ENCODE results near the gene ELMO1. TPM values are rescaled to one million over a fixed set of nuclear protein-coding genes. Genes with fewer than 3 reads are reported as not detected.

Gene ELMO1
- total RNA-seq, 1 donor from 2014 or later, result 68.1 TPM

DNA sequence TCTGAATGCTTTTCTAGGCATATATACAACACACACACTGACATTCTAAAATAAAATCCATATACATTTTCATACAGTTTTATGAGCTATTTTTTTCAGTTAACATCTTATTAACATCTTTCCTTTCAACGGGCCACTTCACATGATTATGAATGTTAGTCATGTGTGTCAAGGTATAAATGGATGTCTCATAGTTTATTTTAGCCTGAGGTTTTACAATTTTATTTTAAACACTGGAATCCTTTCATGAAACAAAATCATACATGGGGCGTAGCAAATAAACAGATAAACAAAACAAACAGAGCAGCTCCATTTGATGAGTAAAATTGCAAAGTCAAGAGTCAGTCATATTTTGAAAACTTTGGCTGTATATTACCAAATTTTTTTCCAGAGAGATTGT, 604.3 kb downstream of the ELMO1 start:
- FAIRE-seq (no peak), DNase-seq (ENCODE audit: low spot score in 2 of 2) (no peak)

DNA sequence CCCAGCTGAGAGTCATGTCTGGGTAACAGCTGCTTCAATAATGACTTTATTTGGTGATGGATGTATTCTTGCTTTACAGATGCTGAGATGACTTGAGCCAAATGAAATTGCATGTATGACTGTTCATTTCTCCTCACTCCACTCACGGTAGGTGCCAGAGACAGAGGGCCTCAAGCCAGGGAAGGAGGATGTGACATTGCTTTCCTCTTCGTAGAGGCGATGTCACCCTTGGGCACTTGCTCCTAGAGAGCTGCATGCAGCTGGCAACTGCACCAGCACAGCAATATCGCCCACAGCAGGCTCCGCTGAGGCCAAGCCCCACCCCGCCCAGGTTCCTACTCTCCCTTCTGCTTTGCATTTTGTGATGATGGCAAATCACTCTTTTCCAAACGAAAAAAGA, 607.8 kb downstream of the ELMO1 start:
- DNase-seq (ENCODE audit: low spot score in 2 of 2) (no peak), FAIRE-seq (no peak)

DNA sequence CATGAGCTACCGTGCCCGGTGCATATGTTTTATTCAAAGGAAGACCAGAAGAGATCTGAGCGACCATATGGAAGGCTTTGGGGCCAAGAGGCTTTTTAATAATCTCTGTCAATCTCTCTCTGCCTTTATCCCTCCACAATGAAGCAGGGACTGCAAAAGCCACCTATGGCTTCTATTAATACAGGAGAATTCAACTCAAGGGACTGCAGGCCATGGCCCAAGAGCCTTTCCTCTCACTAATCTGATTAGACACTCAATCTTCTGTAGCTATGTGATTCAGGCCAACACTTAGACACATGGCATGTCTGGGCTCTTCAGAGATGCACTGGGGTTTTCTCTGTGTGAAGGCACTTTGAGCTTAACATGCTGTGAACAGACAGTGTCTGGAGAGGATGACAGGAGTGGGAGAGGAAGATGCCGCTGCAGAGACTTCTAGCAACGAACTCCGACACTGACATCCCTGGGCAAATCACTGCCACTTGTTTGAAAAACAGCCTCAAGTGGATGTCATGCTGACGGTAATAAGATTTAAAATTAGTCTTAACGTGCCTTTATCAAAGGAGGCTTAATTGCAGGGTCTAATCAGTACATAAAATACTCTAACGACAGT, 609.9 kb downstream of the ELMO1 start:
- FAIRE-seq, result no peak

DNA sequence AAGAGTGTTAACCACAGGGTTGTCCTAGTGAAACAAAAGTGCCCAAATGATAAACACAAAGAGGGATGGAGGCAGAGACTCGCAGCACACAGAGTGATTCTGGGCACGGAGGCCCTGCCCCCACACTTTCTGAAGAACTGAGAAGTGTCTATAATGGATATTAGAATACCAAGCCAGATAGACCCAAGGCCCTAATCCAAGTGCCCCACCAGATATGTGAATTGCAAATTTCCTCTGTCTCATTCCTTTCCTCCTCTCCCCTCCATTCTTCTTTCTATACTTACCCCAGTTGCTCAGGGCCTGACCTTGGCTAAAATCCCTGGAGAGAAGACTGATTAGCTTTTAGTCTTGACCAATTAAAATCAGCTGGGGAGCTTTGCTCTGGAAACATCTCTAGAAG, 617.6 kb downstream of the ELMO1 start:
- no peak for FAIRE-seq
- DNase-seq (ENCODE audit: low spot score in 2 of 2), result no peak

More for the DNA sequence above, 609.9 kb downstream of the ELMO1 start:
- DNase-seq (ENCODE audit: low spot score in 2 of 2), result no peak

DNA sequence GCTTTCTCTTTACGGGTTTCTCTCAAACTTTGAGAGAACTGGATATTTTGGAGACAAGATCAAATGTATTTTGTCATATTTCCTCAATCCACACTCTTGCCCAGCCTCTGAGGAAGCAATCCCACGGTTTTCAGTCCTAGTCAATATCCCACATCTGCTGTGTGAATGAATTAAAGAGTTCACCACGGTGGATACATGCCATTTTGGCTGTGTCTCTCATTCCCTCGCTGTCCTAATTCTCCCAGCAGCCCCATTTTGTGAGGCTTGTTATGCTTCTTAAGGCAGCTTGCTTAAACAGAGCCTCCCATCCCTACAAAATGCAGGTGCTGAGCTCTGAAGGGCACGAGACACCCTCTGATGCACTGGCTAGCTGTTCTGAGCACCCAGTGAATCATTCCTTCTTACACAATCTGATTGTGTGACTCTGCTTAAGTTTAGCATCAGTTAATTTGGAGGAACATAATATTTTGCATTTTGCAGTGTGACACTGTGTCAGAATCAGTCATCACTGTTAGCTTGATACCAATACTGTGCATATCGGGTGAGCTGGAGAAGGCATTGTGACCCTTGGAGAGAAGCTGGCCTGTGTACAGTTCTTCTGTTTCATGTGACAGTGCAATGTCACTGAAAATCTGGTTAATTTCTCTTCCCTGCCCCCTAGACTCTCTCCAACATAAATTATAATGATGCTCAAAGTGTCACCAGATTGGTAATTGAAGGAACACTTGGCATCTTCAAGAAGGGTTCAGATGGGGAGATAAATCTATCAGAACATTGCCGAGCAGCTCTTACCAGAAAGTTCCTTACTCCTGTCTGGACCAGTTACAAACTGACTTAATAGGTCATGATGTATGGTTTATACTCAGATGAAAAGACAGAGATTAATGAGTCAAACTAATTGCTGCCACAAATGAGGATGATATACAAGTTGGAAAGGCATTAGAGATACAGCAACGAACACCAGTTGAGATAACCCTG, 620.6 kb downstream of the ELMO1 start:
- no peak for FAIRE-seq
- no peak for DNase-seq (ENCODE audit: low spot score in 2 of 2)

DNA sequence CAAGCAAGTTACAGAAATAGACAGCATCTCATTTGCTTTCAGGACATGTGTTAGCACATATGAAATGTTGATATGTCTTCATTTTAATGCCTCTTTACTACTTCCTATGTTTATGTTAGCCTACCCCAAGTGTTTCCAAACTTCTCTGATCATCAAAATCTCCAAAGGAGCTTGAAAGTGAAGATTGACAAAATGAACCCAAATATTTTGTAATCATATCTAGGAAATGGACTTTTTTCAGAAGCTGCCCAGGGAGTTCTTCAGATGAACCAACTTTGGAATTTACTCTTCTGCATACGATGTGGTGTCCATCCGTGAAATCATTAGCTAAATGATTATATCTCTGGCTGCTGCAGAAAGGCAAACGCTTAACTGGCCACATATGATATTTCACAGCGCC, 623.2 kb downstream of the ELMO1 start:
- FAIRE-seq, result no peak

DNA sequence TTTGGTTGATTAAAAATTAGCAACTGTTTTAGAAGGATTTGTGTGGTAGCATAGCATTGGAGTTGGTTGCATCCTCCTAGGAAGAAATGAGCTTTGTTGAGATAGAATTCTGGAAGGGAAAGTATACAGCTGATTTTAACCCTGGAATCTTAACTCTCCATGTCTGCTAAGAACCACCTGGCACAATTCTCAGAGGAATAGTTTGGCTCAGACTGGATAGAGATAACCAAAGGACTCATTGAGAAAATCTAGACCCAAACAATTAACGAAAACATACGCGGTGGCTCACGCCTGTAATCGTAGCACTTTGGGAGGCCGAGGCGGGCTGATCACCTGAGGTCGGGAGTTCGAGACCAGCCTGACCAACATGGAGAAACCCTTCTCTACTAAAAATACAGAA, 625.3 kb downstream of the ELMO1 start:
- FAIRE-seq (no peak), DNase-seq (ENCODE audit: low spot score in 2 of 2) (no peak)

More for the DNA sequence above, 623.2 kb downstream of the ELMO1 start:
- DNase-seq (ENCODE audit: low spot score in 2 of 2), result no peak

DNA sequence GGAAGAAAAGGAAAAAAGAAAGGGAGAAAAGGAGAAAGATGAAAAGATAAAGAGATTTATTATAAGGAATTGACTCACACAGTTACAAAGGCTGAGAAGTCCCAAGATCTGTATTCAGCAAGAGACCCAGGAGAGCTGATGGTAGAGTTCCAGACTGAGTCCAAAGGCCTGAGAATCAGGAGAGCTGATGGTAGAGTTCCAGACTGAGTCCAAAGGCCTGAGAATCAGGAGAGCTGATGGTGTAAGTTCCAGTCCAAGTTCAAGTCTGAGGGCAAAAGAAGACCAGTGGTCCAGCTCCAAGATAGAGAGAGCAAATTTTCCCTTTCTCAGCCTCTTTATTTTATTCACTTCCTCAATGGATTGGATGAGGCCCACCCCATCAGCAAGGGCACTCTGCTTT, 627.0 kb downstream of the ELMO1 start:
- no peak for FAIRE-seq

DNA sequence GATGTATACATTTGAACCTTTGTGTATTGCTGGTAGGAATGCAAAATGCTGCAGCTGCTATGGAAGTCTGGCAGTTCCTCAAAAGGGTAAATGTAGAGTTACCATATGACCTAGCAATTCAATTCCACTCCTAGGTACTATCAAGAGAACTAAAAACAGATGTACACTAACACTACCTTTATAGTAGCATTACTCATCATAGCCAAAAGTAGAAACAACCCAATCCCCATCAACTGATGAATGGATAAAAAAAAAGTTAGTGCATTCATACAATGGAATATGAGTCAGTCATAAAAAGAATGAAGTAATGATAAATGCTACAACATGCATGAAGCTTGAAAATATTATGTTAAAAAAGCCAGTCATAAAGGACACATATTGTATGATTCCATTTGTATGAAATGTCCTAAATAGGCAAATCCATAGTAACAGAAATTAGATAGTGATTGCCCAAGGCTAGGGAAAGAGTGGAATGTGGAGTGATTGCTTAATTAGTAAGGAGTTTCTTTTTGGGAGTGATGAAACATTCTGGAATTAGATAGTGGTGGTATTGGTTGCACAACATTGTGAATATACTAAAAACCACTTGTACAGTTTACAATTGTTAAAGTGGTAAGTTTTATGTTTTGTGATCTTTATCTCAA, 628.0 kb downstream of the ELMO1 start:
- FAIRE-seq, result no peak

More for the DNA sequence above, 627.0 kb downstream of the ELMO1 start:
- DNase-seq (ENCODE audit: low spot score in 2 of 2), result no peak

DNA sequence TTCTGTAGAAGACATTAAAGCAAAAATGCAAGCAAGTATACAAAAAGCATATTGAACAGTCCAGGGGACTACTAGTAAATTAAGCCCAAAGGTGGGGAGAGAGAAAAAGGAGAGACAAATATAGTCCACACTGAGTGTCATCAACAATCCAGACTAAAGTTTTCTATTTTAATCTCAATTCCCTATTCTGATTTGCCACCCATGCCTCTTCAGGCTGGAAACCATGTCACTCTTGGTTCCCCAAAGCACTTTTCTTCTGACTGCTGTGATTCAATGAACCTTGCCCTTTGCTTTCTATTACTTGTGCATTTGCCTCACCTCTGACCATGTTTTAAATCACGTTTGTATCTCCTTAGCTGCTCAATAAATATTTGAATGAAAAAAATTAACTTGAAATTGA, 629.0 kb downstream of the ELMO1 start:
- FAIRE-seq, result no peak

More for the DNA sequence above, 628.0 kb downstream of the ELMO1 start:
- no peak for DNase-seq (ENCODE audit: low spot score in 2 of 2)

DNA sequence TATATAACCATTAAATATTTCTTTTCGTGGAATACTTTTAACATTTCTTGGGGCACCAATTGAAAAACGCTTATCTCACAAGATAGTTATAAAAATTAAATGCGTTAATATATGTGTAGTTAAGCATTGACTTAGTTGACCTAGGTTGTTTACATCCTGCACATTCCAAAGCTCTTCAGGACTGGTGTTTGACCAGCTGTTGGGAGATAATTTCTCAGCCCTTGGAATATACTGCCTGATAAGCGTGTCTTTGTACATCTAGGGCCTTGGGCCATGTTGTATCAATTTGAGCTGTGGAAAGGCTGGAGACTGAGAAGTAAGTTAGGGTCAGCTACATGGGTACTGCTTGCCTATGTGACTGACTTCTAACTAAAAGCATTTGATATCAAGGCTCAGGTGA, 634.4 kb downstream of the ELMO1 start:
- FAIRE-seq (no peak), DNase-seq (ENCODE audit: low spot score in 2 of 2) (no peak)

More for the DNA sequence above, 629.0 kb downstream of the ELMO1 start:
- no peak for DNase-seq (ENCODE audit: low spot score in 2 of 2)

DNA sequence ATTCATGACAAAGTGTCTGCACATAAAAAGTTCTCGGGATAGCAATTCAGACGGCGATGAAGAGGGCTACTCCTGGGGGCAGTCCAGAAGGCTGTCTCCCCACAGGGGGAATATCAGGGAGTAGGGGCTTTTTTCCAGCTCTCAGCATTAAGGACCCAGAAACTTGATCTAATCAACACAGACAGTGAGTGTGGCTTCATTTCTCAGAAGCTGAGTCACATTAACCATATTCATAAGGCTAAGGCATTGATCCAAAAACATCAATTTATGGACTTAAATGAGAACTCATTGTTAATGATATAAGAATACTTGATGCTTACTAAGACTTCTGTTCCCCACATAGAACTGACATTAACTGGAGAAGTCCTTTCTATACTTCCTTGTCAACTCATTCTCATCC, 636.9 kb downstream of the ELMO1 start:
- FAIRE-seq (no peak), DNase-seq (ENCODE audit: low spot score in 2 of 2) (no peak)

DNA sequence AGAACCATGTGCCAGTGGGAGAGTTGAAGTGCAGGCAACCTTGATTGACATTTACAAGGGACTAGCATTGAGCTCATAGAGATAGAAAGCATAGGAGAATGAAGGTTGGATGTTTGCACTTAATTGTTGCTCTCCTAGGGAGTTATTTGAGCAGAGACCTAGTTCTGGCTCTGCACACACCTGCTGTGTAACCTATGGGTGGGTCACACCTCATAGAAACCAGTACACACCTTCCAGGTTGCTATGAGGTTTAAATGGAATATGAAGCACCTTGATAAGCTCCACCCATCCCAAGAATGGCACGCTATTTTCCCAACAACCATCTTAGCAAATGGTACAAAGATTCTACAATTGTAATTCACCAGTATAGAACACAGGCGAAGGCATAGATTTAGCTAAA, 638.2 kb downstream of the ELMO1 start:
- no peak for FAIRE-seq
- DNase-seq (ENCODE audit: low spot score in 2 of 2), result no peak

DNA sequence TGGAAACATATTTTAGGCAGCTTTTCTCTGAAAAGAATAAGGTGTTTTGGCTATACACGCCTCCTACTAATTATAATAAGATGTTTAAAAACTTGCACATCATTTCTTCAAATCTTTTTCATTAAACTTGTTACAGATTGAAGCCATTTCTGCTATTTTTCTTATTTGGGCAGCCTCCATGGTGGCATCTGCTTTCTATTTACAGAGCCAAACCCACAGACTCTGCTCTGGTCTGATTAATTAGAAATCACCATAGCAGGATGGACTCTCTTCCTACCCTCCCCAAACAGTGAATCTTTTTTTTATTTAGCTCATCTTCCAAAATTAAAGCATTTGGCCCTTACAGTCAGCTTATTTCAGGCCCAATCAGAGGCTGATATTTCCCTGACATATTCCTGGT, 638.6 kb downstream of the ELMO1 start:
- DNase-seq (ENCODE audit: low spot score in 2 of 2) (no peak), FAIRE-seq (no peak)

DNA sequence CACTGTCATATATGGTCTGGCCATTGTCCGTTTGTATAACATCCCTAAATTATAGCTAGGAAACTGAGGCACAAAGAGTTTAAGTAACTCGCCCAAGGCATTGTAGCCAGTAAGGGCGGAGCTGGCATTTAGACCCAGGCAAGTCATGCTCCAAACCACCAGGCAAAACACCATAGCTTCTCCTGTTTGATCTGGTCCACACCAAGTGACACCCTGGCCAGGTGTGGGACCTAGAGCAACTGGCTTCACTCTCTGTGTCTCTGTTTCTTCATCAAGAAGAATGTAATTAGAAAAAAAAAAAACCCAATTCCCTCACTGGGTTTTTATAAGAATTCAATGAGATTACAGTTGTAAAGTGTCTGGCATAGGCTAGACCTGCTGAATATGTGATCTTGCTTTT, 639.2 kb downstream of the ELMO1 start:
- FAIRE-seq (no peak), DNase-seq (ENCODE audit: low spot score in 2 of 2) (no peak)

DNA sequence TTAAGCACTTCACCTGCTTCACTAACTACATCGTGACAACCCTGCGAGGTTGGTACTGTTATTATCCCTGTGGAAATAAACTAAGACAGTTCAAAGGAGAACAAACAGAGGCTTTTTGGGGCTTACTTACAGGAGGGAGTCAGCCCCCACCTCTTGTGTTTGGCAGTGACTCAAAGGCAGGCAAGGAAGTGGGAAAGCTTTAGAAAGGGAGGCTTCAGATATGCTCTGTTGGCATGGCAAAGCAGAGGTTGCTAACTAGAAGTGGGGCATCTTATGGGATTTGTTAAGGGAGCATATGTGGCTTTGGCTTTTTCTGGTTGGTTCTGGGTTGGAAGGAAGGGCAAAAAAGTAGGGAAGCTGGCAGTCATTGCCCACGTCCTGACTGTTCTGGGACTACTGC, 639.6 kb downstream of the ELMO1 start:
- DNase-seq (ENCODE audit: low spot score in 2 of 2) (no peak), FAIRE-seq (no peak)

DNA sequence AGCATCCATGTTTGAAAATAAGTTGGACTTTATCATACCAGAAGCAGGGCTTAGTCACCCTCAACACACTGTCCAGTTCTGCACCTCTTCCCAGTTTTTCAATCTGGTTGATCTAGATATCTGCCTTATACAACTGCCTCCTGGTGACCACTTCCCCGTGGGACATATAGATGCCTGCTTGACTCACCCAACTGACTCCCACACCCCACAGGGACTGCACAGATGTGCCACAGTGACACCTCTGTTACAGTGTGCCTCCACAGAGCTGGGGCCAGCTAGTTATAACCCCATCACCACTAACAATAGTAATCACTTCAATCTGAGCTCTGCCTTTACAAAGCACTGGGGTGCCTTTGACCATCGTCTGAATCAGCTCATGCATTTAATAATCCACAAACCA, 641.8 kb downstream of the ELMO1 start:
- DNase-seq (ENCODE audit: low spot score in 2 of 2) (no peak), FAIRE-seq (no peak)

Data from frontal cortex (tissue), 4 donors.